GM12878 (cell line): ENCODE results near the gene CCDC9B.

Source experiments
- CREB1 ChIP-seq: IDR thresholded peaks from 2 replicates; pipeline ENCODE4 v1.6.1; 2012; ENCODE audit warnings: low read depth, mild to moderate bottlenecking, inconsistent platforms
- EP300 ChIP-seq, 2 experiments: fragments of 150-350 bp in 1 of 2; IDR thresholded peaks; 2 replicates each; pipeline ENCODE4 v1.6.1; 2011 to 2012; ENCODE audit warnings: low read depth in 2 of 2, low read length in 2 of 2, borderline replicate concordance in 1 of 2, improper control_type of control experiment in 1 of 2, inconsistent platforms in 1 of 2; ENCODE audit not compliant: control insufficient read depth in 1 of 2
- NFYA ChIP-seq: IDR thresholded peaks from 2 replicates; pipeline ENCODE4 v1.6.1; 2011; ENCODE audit warnings: low read depth, mild to moderate bottlenecking, low read length, improper control_type of control experiment, borderline replicate concordance
- POLR2AphosphoS2 ChIP-seq: IDR thresholded peaks from 2 replicates; pipeline ENCODE4 v1.6.1; 2011; ENCODE audit warnings: low read depth, mild to moderate bottlenecking, low read length, improper control_type of control experiment, moderate library complexity
- RCOR1 ChIP-seq: conservative IDR thresholded peaks from 2 replicates; pipeline ENCODE4 v1.6.1; 2012; ENCODE audit warnings: low read depth, low read length, improper control_type of control experiment
- SMC3 ChIP-seq: IDR thresholded peaks from 2 replicates; pipeline ENCODE4 v1.6.1; 2011; ENCODE audit warnings: low read length, improper control_type of control experiment, borderline replicate concordance
- SUZ12 ChIP-seq: fragments of 200-600 bp; sonication (generic); IDR thresholded peaks from one replicate; pipeline ENCODE4 v1.6.1; 2018; ENCODE audit warnings: antibody characterized with exemption, mild to moderate bottlenecking; ENCODE audit not compliant: unreplicated experiment
- TAF1 ChIP-seq: IDR thresholded peaks from 2 replicates; pipeline ENCODE4 v1.6.1; 2011; ENCODE audit warnings: mild to moderate bottlenecking, low read depth, low read length, borderline replicate concordance
- ZBED1 ChIP-seq: IDR thresholded peaks from 2 replicates; pipeline ENCODE4 v1.6.1; 2016; ENCODE audit warnings: borderline replicate concordance
- ZNF384 ChIP-seq: IDR thresholded peaks from 2 replicates; pipeline ENCODE4 v1.6.1; 2012; ENCODE audit warnings: low read depth, mild to moderate bottlenecking, low read length, improper control_type of control experiment, borderline replicate concordance
- ZZZ3 ChIP-seq: IDR thresholded peaks from 2 replicates; pipeline ENCODE4 v1.6.1; 2011; ENCODE audit warnings: low read depth; ENCODE audit not compliant: control insufficient read depth, insufficient read length
- TF ChIP-seq, protein P1 (sequence below): fragments of 450-650 bp; IDR thresholded peaks from 2 replicates; pipeline ENCODE4 v1.6.1; 2014; ENCODE audit warnings: mild to moderate bottlenecking
- TF ChIP-seq, protein P2 (sequence below), 3 experiments: IDR thresholded peaks in 2 of 3; conservative IDR thresholded peaks in 1 of 3; 2 replicates each; pipeline ENCODE4 v1.5.1; 2011; ENCODE audit warnings: low read depth in 3 of 3, low read length in 3 of 3, mild to moderate bottlenecking in 3 of 3, control low read depth in 2 of 3, moderate library complexity in 2 of 3, inconsistent platforms in 1 of 3, mixed read lengths in 1 of 3; ENCODE audit not compliant: control insufficient read depth in 2 of 3, insufficient read depth in 1 of 3; ENCODE audit errors: extremely low read depth in 1 of 3
- TF ChIP-seq, protein P3 (sequence below): IDR thresholded peaks from 2 replicates; pipeline ENCODE4 v1.6.1; 2012; ENCODE audit warnings: low read depth, low read length, improper control_type of control experiment

DNA sequence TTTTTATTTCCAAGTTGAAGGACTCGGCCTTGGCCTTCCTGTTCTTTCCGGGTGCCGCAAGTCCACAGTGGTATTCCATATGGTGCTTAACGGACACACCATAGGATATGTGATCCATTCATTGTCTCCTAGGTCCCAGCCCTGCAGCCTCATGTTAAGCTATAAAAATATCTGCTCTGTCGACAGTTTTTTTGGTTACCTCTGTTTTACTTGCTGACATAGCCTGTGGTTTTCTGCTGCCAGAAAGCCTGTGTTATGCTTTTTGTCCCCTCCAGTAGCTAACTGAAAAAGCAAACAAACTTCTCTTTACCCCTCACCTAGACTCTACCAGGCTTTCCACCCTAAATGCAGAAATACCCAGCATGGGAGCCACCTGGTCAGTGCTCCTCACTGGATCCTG, 12.0 kb downstream of the CCDC9B start:
- TF ChIP-seq ZNF384 (no peak), TAF1 (no peak), EP300 (IDR thresholded peaks at IDR 0.05; ENCODE audit: borderline replicate concordance in 1 of 2, control insufficient read depth in 1 of 2, low read depth in 2 of 2, low read length in 2 of 2) (no peak), SUZ12 (no peak), CREB1 (no peak), RCOR1 (no peak), ZBED1 (no peak), POLR2AphosphoS2 (no peak), SMC3 (no peak), NFYA (no peak), ZZZ3 (no peak)
- TF ChIP-seq, protein P1, sequence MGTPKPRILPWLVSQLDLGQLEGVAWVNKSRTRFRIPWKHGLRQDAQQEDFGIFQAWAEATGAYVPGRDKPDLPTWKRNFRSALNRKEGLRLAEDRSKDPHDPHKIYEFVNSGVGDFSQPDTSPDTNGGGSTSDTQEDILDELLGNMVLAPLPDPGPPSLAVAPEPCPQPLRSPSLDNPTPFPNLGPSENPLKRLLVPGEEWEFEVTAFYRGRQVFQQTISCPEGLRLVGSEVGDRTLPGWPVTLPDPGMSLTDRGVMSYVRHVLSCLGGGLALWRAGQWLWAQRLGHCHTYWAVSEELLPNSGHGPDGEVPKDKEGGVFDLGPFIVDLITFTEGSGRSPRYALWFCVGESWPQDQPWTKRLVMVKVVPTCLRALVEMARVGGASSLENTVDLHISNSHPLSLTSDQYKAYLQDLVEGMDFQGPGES, result no peak
- TF ChIP-seq, protein P2, sequence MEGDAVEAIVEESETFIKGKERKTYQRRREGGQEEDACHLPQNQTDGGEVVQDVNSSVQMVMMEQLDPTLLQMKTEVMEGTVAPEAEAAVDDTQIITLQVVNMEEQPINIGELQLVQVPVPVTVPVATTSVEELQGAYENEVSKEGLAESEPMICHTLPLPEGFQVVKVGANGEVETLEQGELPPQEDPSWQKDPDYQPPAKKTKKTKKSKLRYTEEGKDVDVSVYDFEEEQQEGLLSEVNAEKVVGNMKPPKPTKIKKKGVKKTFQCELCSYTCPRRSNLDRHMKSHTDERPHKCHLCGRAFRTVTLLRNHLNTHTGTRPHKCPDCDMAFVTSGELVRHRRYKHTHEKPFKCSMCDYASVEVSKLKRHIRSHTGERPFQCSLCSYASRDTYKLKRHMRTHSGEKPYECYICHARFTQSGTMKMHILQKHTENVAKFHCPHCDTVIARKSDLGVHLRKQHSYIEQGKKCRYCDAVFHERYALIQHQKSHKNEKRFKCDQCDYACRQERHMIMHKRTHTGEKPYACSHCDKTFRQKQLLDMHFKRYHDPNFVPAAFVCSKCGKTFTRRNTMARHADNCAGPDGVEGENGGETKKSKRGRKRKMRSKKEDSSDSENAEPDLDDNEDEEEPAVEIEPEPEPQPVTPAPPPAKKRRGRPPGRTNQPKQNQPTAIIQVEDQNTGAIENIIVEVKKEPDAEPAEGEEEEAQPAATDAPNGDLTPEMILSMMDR (IDR thresholded peaks at IDR 0.05 in 2 of 3, conservative IDR thresholded peaks at IDR 0.05 in 1 of 3; ENCODE audit: control insufficient read depth in 2 of 3, extremely low read depth in 1 of 3, insufficient read depth in 1 of 3, low read depth in 3 of 3, low read length in 3 of 3), result no peak
- TF ChIP-seq, protein P3, sequence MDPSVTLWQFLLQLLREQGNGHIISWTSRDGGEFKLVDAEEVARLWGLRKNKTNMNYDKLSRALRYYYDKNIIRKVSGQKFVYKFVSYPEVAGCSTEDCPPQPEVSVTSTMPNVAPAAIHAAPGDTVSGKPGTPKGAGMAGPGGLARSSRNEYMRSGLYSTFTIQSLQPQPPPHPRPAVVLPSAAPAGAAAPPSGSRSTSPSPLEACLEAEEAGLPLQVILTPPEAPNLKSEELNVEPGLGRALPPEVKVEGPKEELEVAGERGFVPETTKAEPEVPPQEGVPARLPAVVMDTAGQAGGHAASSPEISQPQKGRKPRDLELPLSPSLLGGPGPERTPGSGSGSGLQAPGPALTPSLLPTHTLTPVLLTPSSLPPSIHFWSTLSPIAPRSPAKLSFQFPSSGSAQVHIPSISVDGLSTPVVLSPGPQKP, result no peak
